ENCODE measurements around the gene JAZF1.

JAZF1 gene

GRCh38 chr7:28107960-28108359, 72.6 kb downstream of the JAZF1 start:
- no peak overlapping the region for H3K4me3 ChIP-seq (ENCODE audit: low read depth, low read length)
- no peak for DNase-seq (ENCODE audit: low read depth)
- TF ChIP-seq CTCF (IDR thresholded peaks at IDR 0.05; ENCODE audit: control insufficient read depth, extremely low read depth, insufficient read depth) = no peak

GRCh38 chr7:28106321-28106829, 74.2 kb downstream of the JAZF1 start:
- no peak for DNase-seq (ENCODE audit: low read depth)
- no peak for TF ChIP-seq CTCF (IDR thresholded peaks at IDR 0.05; ENCODE audit: control insufficient read depth, extremely low read depth, insufficient read depth)

GRCh38 chr7:28105234-28105633, 75.4 kb downstream of the JAZF1 start:
- TF ChIP-seq CTCF (IDR thresholded peaks at IDR 0.05; ENCODE audit: control insufficient read depth, extremely low read depth, insufficient read depth) = no peak
- H3K4me3 ChIP-seq (ENCODE audit: low read depth, low read length) = no peak overlapping the region

More at GRCh38 chr7:28106321-28106829, 74.2 kb downstream of the JAZF1 start:
- H3K4me3 ChIP-seq (ENCODE audit: low read depth, low read length) = no peak overlapping the region

GRCh38 chr7:28104811-28105210, 75.8 kb downstream of the JAZF1 start:
- no peak overlapping the region for H3K4me3 ChIP-seq (ENCODE audit: low read depth, low read length)
- no peak for TF ChIP-seq CTCF (IDR thresholded peaks at IDR 0.05; ENCODE audit: control insufficient read depth, extremely low read depth, insufficient read depth)
- no peak for DNase-seq (ENCODE audit: low read depth)

More at GRCh38 chr7:28105234-28105633, 75.4 kb downstream of the JAZF1 start:
- no peak for DNase-seq (ENCODE audit: low read depth)

GRCh38 chr7:28104041-28104541, 76.5 kb downstream of the JAZF1 start:
- no peak for TF ChIP-seq CTCF (IDR thresholded peaks at IDR 0.05; ENCODE audit: control insufficient read depth, extremely low read depth, insufficient read depth)
- peak; percentile 63 for DNase-seq (ENCODE audit: low read depth)
- no peak overlapping the region for H3K4me3 ChIP-seq (ENCODE audit: low read depth, low read length)

DNA sequence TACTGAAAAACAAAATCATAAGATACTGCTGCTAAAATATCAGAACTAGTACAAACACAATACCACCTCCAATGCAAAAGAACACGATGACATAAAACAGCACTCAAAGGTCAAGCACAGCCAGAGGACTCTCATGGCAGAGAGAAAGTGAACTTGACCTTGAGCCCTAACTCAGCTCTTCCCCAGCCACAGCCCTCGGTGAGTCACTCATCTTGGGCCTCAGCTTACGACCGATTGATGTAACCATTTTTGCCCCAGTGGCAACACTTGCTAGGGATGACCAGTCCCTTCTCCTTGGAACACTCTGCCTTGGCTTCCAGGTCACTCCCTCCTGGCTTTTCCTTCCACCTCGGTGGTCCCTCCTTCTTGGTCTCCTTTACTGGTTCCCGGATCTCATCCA, 77.8 kb downstream of the JAZF1 start:
- TF ChIP-seq CTCF (IDR thresholded peaks at IDR 0.05; ENCODE audit: control insufficient read depth, extremely low read depth, insufficient read depth) = no peak
- DNase-seq (ENCODE audit: low read depth) = no peak
- no peak overlapping the region for H3K4me3 ChIP-seq (ENCODE audit: low read depth, low read length)

DNA sequence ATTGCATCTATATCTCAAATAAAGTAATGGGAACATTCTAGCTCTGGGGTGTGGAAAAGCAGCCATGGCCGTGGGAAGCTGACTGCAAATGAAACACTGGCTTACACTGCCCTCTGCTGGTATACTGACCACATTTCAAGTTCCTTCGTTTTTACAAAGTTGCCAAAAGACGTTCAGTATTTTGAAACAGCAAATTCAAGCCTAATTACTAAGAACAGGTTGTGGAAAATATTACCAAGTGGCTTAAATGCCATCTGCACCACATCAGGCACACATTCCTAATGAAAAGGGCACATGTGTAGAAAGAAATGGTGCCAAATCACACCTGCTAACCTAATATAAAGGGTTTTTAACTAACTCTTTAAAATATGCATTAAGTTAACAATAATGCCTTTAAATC, 83.9 kb downstream of the JAZF1 start:
- peak; percentile 26 for DNase-seq (ENCODE audit: low read depth)
- peak; percentile 88 for TF ChIP-seq CTCF (IDR thresholded peaks at IDR 0.05; ENCODE audit: control insufficient read depth, extremely low read depth, insufficient read depth)

More for the DNA sequence above, 83.9 kb downstream of the JAZF1 start:
- H3K4me3 ChIP-seq (ENCODE audit: low read depth, low read length) = no peak overlapping the region

Measured in LNCaP clone FGC (cell line).